ENCODE measurements around the gene LUZP1.

LUZP1 gene

GRCh38 chr1:23118407-23118806 is 50.2 kb downstream of the LUZP1 start:
- no peak for DNase-seq (ENCODE audit: low read depth in 2 of 3, low spot score in 2 of 3)

GRCh38 chr1:23116921-23117699 is 51.5 kb downstream of the LUZP1 start:
- DNase-seq (ENCODE audit: low read depth in 2 of 3, low spot score in 2 of 3), result no peak

- DNase-seq (ENCODE audit: low read depth in 2 of 3, low spot score in 2 of 3), result no peak
Observed at GRCh38 chr1:23116216-23116836, 52.3 kb downstream of the LUZP1 start.

GRCh38 chr1:23114424-23115079 is 54.1 kb downstream of the LUZP1 start:
- no peak for DNase-seq (ENCODE audit: low read depth in 2 of 3, low spot score in 2 of 3)

GRCh38 chr1:23111600-23112535 is 56.8 kb downstream of the LUZP1 start:
- no peak for DNase-seq (ENCODE audit: low read depth in 2 of 3, low spot score in 2 of 3)

GRCh38 chr1:23110391-23110790 is 58.3 kb downstream of the LUZP1 start:
- DNase-seq (ENCODE audit: low read depth in 2 of 3, low spot score in 2 of 3), result no peak

- peak in 1 of 3 experiments; percentile 7 for DNase-seq (ENCODE audit: low read depth in 2 of 3, low spot score in 2 of 3)
Observed at GRCh38 chr1:23108918-23109533, 59.6 kb downstream of the LUZP1 start.

- no peak for DNase-seq (ENCODE audit: low read depth in 2 of 3, low spot score in 2 of 3)
Observed at GRCh38 chr1:23103001-23103889, 65.4 kb downstream of the LUZP1 start.

GRCh38 chr1:23102289-23102688 is 66.4 kb downstream of the LUZP1 start:
- DNase-seq (ENCODE audit: low read depth in 2 of 3, low spot score in 2 of 3), result no peak

- no peak for DNase-seq (ENCODE audit: low read depth in 2 of 3, low spot score in 2 of 3)
Observed at GRCh38 chr1:23101887-23102286, 66.8 kb downstream of the LUZP1 start.

- DNase-seq (ENCODE audit: low read depth in 2 of 3, low spot score in 2 of 3), result no peak
Observed at GRCh38 chr1:23101101-23101827, 67.4 kb downstream of the LUZP1 start.

GRCh38 chr1:23100074-23100748 is 68.4 kb downstream of the LUZP1 start:
- peak in 1 of 3 experiments; percentile 9 for DNase-seq (ENCODE audit: low read depth in 2 of 3, low spot score in 2 of 3)

GRCh38 chr1:23099171-23099536 is 69.5 kb downstream of the LUZP1 start:
- DNase-seq (ENCODE audit: low read depth in 2 of 3, low spot score in 2 of 3), result no peak

GRCh38 chr1:23098463-23099170 is 70.0 kb downstream of the LUZP1 start:
- peak in 2 of 3 experiments; percentile 9 to 27 for DNase-seq (ENCODE audit: low read depth in 2 of 3, low spot score in 2 of 3)

- DNase-seq (ENCODE audit: low read depth in 2 of 3, low spot score in 2 of 3), result no peak
Observed at GRCh38 chr1:23097316-23097715, 71.3 kb downstream of the LUZP1 start.

- DNase-seq (ENCODE audit: low read depth in 2 of 3, low spot score in 2 of 3), result no peak
Observed at GRCh38 chr1:23092447-23092846, 76.2 kb downstream of the LUZP1 start.

- no peak for DNase-seq (ENCODE audit: low read depth in 2 of 3, low spot score in 2 of 3)
Observed at GRCh38 chr1:23091545-23091944, 77.1 kb downstream of the LUZP1 start.

GRCh38 chr1:23090056-23090455 is 78.6 kb downstream of the LUZP1 start:
- DNase-seq (ENCODE audit: low read depth in 2 of 3, low spot score in 2 of 3), result no peak
